D341Med (cell line): ENCODE results near the gene HOXC10.
A peak's percentile ranks its signal among the peaks of the same experiment; 100 is the strongest.

Experiments used
- DNase-seq: peaks from one replicate; pipeline ENCODE4 v3.0.0; 2012; ENCODE audit warnings: low spot score

HOXC10 gene

GRCh38 chr12:54003625-54004024, 18.7 kb downstream of the HOXC10 start:
- DNase-seq, result no peak

GRCh38 chr12:54004063-54004840, 19.3 kb downstream of the HOXC10 start:
- no peak for DNase-seq

- no peak for DNase-seq
Measured at GRCh38 chr12:54004841-54005530, 20.0 kb downstream of the HOXC10 start.

- no peak for DNase-seq
Measured at GRCh38 chr12:54005531-54005852, 20.5 kb downstream of the HOXC10 start.

- DNase-seq, result peak; percentile 91
Measured at GRCh38 chr12:54005853-54006558, 21.1 kb downstream of the HOXC10 start.

GRCh38 chr12:54006559-54007220, 21.7 kb downstream of the HOXC10 start:
- no peak for DNase-seq

GRCh38 chr12:54007538-54008259, 22.8 kb downstream of the HOXC10 start:
- DNase-seq, result no peak

GRCh38 chr12:54008260-54008552, 23.3 kb downstream of the HOXC10 start:
- no peak for DNase-seq

- DNase-seq, result peak; percentile 61
Measured at GRCh38 chr12:54009171-54010052, 24.5 kb downstream of the HOXC10 start.

GRCh38 chr12:54010053-54010971, 25.4 kb downstream of the HOXC10 start:
- DNase-seq, result no peak

GRCh38 chr12:54010972-54011664, 26.2 kb downstream of the HOXC10 start:
- no peak for DNase-seq

- DNase-seq, result no peak
Measured at GRCh38 chr12:54011665-54012532, 27.0 kb downstream of the HOXC10 start.

GRCh38 chr12:54012631-54013409, 27.9 kb downstream of the HOXC10 start:
- no peak for DNase-seq

- DNase-seq, result no peak
Measured at GRCh38 chr12:54014377-54015017, 29.6 kb downstream of the HOXC10 start.

- DNase-seq, result no peak
Measured at GRCh38 chr12:54015018-54015931, 30.3 kb downstream of the HOXC10 start.

- DNase-seq, result no peak
Measured at GRCh38 chr12:54016051-54016450, 31.1 kb downstream of the HOXC10 start.
